Measurements from ENCODE around the gene MAP2K5.

The MAP2K5 gene

GRCh38 chr15:67779549-67780111, 237.1 kb downstream of the MAP2K5 start (continued):
- TF ChIP-seq ZNF2 (tag by site-specific recombination; IDR thresholded peaks at IDR 0.05): peak; percentile 96
- TF ChIP-seq PRDM6 (tag by site-specific recombination; IDR thresholded peaks at IDR 0.05): peak; percentile 51; the same call in 1 of the 2 replicates
- TF ChIP-seq KLF1 (tag by site-specific recombination; IDR thresholded peaks at IDR 0.05): peak; percentile 46; the same call in 1 of the 2 replicates
- TF ChIP-seq KLF16 (tag by site-specific recombination; IDR thresholded peaks at IDR 0.05): peak; percentile 18; the same call in 1 of the 2 replicates
- no peak for TF ChIP-seq ZNF830 (tag by site-specific recombination; IDR thresholded peaks at IDR 0.05; ENCODE audit: low read depth)
- TF ChIP-seq ZSCAN30 (tag by site-specific recombination; IDR thresholded peaks at IDR 0.05): no peak; the same call in 1 of the 2 replicates
- peak; percentile 78; the same call in 1 of the 2 replicates for TF ChIP-seq ZNF501 (tag by site-specific recombination; IDR thresholded peaks at IDR 0.05)
- TF ChIP-seq ZNF610 (tag by site-specific recombination; IDR thresholded peaks at IDR 0.05; ENCODE audit: borderline replicate concordance): no peak
- no peak for TF ChIP-seq ZNF555 (tag by site-specific recombination; conservative IDR thresholded peaks at IDR 0.05)
- no peak for TF ChIP-seq ZBTB6 (tag by site-specific recombination; IDR thresholded peaks at IDR 0.05)
- TF ChIP-seq ZNF639 (tag by site-specific recombination; IDR thresholded peaks at IDR 0.05): no peak
- peak; percentile 41; the same call in 1 of the 2 replicates for TF ChIP-seq IKZF3 (tag by site-specific recombination; IDR thresholded peaks at IDR 0.05)
- no peak for TF ChIP-seq ZNF473 (tag by site-specific recombination; IDR thresholded peaks at IDR 0.05)

- H3K4me1 ChIP-seq (ENCODE audit: control insufficient read depth, insufficient read depth, low read length): peaks cover 39% of the 10 kb centered on the region
- no peak overlapping the region for H3K27ac ChIP-seq (ENCODE audit: extremely low read depth, low read depth, low read length)
These were observed 238.6 kb downstream of the MAP2K5 start for GRCh38 chr15:67781061-67781460.

More at GRCh38 chr15:67781061-67781460, 238.6 kb downstream of the MAP2K5 start:
- Histone ChIP-seq H3K9me3 (ENCODE audit: control insufficient read depth, insufficient read depth, low read depth, low read length) (no peaks in the 10 kb centered on the region), H3K36me3 (ENCODE audit: control insufficient read depth in 2 of 2, insufficient read depth in 1 of 2, low read length in 2 of 2) (no peaks in the 10 kb centered on the region), H3K4me3 (ENCODE audit: low read depth, low read length) (no peak overlapping the region)
- ChIA-PET POLR2A (no interaction called here), CTCF (no interaction called here)
- no peak for TF ChIP-seq ZSCAN23 (tag by site-specific recombination; IDR thresholded peaks at IDR 0.05)
- no peak for TF ChIP-seq ZNF19 (tag by site-specific recombination; IDR thresholded peaks at IDR 0.05; ENCODE audit: low read depth)
- TF ChIP-seq MYNN (tag by site-specific recombination; IDR thresholded peaks at IDR 0.05; ENCODE audit: borderline replicate concordance): no peak
- TF ChIP-seq ZNF785 (tag by site-specific recombination; IDR thresholded peaks at IDR 0.05): no peak
- TF ChIP-seq ZNF48 (tag by site-specific recombination; IDR thresholded peaks at IDR 0.05): no peak
- no peak for TF ChIP-seq SCRT1 (tag by site-specific recombination; IDR thresholded peaks at IDR 0.05; ENCODE audit: borderline replicate concordance)
- no peak for TF ChIP-seq ZNF518A (tag by site-specific recombination; conservative IDR thresholded peaks at IDR 0.05; ENCODE audit: low read depth)
- no peak for TF ChIP-seq ZSCAN5A (tag by site-specific recombination; IDR thresholded peaks at IDR 0.05)
- TF ChIP-seq ZNF571 (tag by site-specific recombination; IDR thresholded peaks at IDR 0.05): no peak
